ENCODE measurements around the gene NTRK2. TPM values are rescaled to one million over a fixed set of nuclear protein-coding genes. Genes with fewer than 3 reads are reported as not detected.

Gene NTRK2
- total and polyA plus RNA-seq, 10 of the 15 experiments (the other 5 are each of a cell fraction or from before 2014, with no cell fraction given), result 0.42 to 4.6 (median 0.65) TPM

- TF ChIP-seq SMC3 (IDR thresholded peaks at IDR 0.05; ENCODE audit: borderline replicate concordance, low read length) (no peak), NBN (IDR thresholded peaks at IDR 0.05) (no peak)
These were observed 162.9 kb downstream of the NTRK2 start (continued) for GRCh38 chr9:84832453-84832852.

GRCh38 chr9:84834426-84834825 is 164.9 kb downstream of the NTRK2 start:
- no peak overlapping the region for H3K9ac ChIP-seq (ENCODE audit: control insufficient read depth, insufficient read depth, low read length)
- ATAC-seq (no peak), FAIRE-seq (no peak), DNase-seq (ENCODE audit: low read depth, low spot score) (no peak)
- ChIA-PET CTCF (interaction anchor here (1.4 to 2.1 kb wide), 2 partner anchors 9 to 137 kb away, joined by 3 to 6 read pairs; no protein-coding TSS in a partner anchor), RAD21 (ENCODE audit: unreplicated experiment) (no interaction called here), POLR2A (no interaction called here), SMC1A (ENCODE audit: uncharacterized antibody, unreplicated experiment) (interaction anchor here (0.8 to 1.3 kb wide), 3 partner anchors 9 to 42 kb away, joined by 3 read pairs; no protein-coding TSS in a partner anchor)
- H3K27me3 ChIP-seq (replicated peaks in 1 of 2; ENCODE audit: control insufficient read depth in 2 of 2, insufficient read depth in 2 of 2, low read length in 1 of 2), result no peaks in the 10 kb centered on the region
- BruUV-seq (replicated peaks), result no TSS peak
- H4K20me1 ChIP-seq (ENCODE audit: control insufficient read depth, insufficient read depth), result no peaks in the 10 kb centered on the region
- H3K4me3 ChIP-seq, result no peak overlapping the region
- no peak overlapping the region for H3K27ac ChIP-seq (ENCODE audit: control insufficient read depth, insufficient read depth)
- H2AFZ ChIP-seq (ENCODE audit: control insufficient read depth, low read depth, low read length), result no peak overlapping the region
- H3K9me3 ChIP-seq (replicated peaks; ENCODE audit: control insufficient read depth, insufficient read depth, low read length), result no peaks in the 10 kb centered on the region
- no peaks in the 10 kb centered on the region; the same call in 1 of the 2 replicates for H3K4me1 ChIP-seq (ENCODE audit: control insufficient read depth, insufficient read depth, low read length)
- no peaks in the 10 kb centered on the region for H3K36me3 ChIP-seq (ENCODE audit: control insufficient read depth in 2 of 2, insufficient read depth in 2 of 2, low read length in 1 of 2)
- intact Hi-C loops (cut with micrococcal nuclease; ENCODE audit: unreplicated experiment) (no loop called here), in situ Hi-C loops (cut with MboI) (no loop called here)
- WGBS (ENCODE audit: insufficient coverage, insufficient replicate concordance, low lambda C conversion rate, missing lambda C conversion rate), result 55% methylated on average over 4 of the region's 4 CpGs
- H3K4me2 ChIP-seq (ENCODE audit: control insufficient read depth, insufficient read depth), result no peak overlapping the region
- H3K79me2 ChIP-seq (ENCODE audit: control insufficient read depth, insufficient read depth, low read length), result no peaks in the 10 kb centered on the region
- TF ChIP-seq ATF2 (IDR thresholded peaks at IDR 0.05; ENCODE audit: low read length) (no peak), RUNX3 (IDR thresholded peaks at IDR 0.05; ENCODE audit: low read length) (no peak), CTCF (IDR thresholded peaks at IDR 0.05 in 2 of 3, conservative IDR thresholded peaks at IDR 0.05 in 1 of 3; ENCODE audit: control insufficient read depth in 2 of 3, extremely low read depth in 1 of 3, insufficient read depth in 1 of 3, low read depth in 3 of 3, low read length in 3 of 3) (no peak), ESRRA (IDR thresholded peaks at IDR 0.05; ENCODE audit: low read length) (no peak), DPF2 (IDR thresholded peaks at IDR 0.05) (no peak), MAX (IDR thresholded peaks at IDR 0.05; ENCODE audit: low read depth, low read length) (no peak), JUND (IDR thresholded peaks at IDR 0.05; ENCODE audit: low read depth, low read length) (no peak), LARP7 (IDR thresholded peaks at IDR 0.05) (no peak), KLF5 (IDR thresholded peaks at IDR 0.05; ENCODE audit: partially characterized antibody) (no peak), FOXK2 (IDR thresholded peaks at IDR 0.05) (no peak), BCL11A (IDR thresholded peaks at IDR 0.05; ENCODE audit: low read depth, low read length) (no peak), SRF (IDR thresholded peaks at IDR 0.05; ENCODE audit: low read depth in 2 of 2, low read length in 2 of 2) (no peak), SIX5 (IDR thresholded peaks at IDR 0.05; ENCODE audit: low read depth, low read length, severe bottlenecking) (no peak), SUZ12 (IDR thresholded peaks at IDR 0.05; ENCODE audit: unreplicated experiment) (no peak), MYB (IDR thresholded peaks at IDR 0.05; ENCODE audit: borderline replicate concordance, low read depth, low read length) (no peak), IRF3 (IDR thresholded peaks at IDR 0.05) (no peak), ZSCAN29 (IDR thresholded peaks at IDR 0.05) (no peak), IRF5 (IDR thresholded peaks at IDR 0.05; ENCODE audit: borderline replicate concordance) (no peak)
